GM21737 (cell line): ENCODE data around the gene FAM110A.
"Not testable (repeated sequence)": the region's sequence is repeated elsewhere in the genome, so short reads cannot be mapped to it uniquely, and the experiment has no call there.

ENCODE experiments used
- ATAC-seq: cut with Tn5 transposase; IDR thresholded peaks from one replicate; pipeline ENCODE4 v1.9.1; 2021; ENCODE audit warnings: mild to moderate bottlenecking, moderate library complexity; ENCODE audit not compliant: unreplicated experiment

The FAM110A gene

DNA sequence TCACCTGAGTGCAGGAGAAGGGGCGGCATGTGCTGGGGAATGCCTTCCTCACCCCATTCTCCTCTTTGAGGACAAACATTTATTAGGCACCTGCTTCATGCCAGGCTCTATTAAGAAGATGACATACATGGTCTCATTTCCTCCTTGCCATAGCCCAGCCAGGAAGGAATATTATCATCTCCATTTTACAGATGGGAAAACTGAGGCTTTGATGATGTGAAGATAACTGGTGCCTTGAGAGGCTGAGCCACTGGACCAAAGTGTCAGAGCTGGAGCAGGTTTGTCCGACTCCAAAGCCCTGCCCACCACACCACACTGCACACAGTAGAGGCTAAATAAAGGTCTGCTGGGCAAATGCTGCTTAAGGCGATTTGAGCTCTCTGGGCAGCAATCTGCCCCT is 37.2 kb downstream of the FAM110A start:
- no peak for ATAC-seq

DNA sequence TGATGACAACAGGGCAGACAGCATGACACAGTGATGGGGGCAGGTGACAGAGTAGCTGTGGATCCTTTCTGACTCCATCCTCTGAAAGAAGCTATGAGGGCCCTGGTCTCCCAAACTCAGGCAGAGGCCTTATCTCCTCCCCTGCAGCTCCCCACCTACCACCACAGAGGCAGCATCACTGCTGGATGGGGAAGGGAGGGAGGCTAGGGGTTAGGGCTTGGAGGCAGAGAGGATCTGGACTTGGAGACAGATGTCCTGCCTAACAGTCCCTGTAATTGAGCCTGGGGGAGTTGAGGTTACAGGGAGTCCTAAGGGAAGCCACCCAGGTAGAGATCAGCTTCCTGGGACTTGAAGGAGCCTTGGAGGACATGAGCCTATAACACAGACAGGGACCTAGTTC is 37.9 kb downstream of the FAM110A start:
- no peak for ATAC-seq

DNA sequence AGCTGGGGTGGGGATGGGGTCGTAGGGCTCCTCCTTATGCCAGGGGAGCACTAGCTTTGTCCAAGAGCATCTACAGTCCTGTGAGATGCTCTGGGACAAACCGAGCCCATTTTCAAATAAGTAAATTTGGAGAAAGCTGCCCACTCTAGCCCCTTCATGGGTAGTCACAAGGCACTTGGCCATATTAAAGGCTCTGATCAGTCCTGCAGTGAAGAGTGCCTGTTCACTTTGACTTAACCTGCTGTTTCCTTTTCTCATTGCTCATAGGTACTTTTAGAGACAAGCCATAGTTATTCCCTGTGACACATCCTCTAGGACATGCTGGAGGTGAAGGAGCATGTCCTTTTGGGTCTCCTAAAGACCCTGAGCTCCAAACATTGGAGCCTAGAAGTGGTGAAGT is 38.4 kb downstream of the FAM110A start:
- no peak for ATAC-seq

DNA sequence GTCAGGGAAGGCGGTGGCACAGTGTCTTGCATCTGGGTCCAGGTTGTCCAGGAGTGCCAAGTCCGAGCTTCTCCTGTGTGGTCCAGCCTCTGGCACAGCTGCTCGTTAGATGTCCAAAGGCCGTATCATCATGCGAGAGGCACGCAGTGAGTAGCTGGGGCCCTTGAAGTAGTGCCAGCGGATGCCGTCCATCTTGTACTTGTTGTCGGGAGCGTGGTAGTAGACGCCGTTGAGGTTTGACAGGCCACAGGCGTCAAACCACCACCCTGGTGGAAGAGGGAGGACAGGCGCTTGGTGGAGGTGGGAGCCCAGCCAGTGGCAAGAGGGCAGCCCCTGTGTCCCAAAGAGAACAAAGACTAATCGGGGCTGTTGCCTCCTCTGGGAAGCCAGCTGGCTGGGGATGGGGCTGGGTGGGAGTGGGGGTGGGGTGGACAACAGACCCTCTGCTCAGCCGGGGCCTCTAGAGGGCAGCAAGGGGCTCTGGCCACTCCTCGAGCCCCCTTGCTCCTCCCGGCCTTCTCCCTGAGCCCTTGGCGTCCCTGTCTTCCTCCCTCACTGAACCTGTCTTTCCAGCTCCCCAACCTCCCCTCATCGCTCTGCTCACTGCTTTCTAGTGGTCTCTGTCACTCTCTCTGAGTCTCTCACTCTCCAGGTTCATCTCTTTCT is 39.5 kb downstream of the FAM110A start:
- ATAC-seq: no peak

DNA sequence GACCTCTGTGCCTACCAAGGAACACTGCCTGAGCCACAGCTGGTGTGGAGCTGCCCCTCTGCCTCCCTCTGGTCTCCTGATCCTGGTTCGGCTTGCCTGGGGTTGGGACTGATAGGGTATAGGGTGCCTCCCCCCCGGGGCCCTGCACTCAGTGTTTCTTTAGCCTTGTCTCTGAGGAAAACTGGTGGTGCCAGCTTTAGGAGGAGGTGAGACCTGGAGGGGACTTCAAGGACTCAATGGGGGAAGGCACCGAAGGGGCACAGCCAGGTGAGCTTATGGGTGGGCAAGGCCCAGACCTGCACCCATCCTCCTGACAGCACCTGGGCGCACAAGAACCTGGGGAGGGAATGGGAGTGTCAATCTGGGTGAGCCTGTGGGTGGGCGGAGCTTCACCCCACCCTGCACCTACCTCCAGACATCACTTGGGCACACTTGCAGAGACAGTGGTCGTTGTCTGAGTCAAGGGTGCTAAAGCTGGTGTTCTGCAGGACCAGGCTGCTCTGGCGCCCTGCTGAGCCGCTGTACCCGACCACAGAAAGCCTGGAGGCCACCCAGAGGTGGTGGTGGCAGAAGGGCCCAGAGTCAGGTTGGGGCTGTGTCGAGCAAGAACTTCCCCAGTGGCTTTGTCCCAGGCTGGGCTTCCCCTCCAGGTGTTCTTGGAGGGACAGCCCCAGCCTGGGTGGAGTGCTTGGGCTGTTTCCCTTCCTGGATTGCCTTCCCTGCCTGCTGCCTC is 40.5 kb downstream of the FAM110A start:
- ATAC-seq: no peak

DNA sequence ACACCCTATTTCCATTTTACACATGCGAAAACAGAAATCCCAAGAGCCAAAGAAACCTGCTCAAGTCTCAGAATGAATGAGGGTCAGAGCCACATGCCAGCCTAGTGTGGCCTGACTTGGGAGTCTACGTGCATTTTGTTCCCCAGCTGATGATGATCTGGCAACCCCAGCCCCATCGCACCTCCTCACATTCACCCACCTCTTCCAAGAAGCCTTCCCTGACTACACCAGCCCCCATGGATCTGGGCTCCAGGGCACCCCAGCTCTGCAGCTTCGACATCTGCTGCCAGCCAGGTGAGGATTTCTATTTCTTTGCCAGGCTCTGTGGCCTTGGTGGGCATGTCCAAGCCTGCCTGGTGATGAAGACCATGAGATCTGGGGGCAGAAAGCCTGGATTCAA is 41.6 kb downstream of the FAM110A start:
- ATAC-seq: no peak

DNA sequence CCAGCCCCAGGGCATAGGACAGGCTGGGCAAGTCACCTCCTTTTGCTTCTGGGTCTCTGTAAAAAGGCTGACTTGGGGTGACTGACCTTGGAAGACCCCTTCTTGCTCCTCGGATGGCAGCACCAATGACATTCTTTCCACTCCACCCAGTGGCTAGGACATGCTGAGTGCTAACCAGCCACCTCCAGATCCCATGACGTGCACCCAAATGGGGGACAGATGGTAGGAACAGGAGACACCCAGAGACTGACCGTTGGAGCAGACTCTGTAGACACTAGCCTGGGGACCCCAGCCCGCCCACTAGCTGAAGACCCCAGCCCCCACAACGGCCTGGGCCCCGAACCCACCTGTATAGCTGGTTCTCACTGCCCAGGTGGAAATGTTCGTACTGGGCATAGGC is 44.3 kb downstream of the FAM110A start:
- ATAC-seq: no peak

DNA sequence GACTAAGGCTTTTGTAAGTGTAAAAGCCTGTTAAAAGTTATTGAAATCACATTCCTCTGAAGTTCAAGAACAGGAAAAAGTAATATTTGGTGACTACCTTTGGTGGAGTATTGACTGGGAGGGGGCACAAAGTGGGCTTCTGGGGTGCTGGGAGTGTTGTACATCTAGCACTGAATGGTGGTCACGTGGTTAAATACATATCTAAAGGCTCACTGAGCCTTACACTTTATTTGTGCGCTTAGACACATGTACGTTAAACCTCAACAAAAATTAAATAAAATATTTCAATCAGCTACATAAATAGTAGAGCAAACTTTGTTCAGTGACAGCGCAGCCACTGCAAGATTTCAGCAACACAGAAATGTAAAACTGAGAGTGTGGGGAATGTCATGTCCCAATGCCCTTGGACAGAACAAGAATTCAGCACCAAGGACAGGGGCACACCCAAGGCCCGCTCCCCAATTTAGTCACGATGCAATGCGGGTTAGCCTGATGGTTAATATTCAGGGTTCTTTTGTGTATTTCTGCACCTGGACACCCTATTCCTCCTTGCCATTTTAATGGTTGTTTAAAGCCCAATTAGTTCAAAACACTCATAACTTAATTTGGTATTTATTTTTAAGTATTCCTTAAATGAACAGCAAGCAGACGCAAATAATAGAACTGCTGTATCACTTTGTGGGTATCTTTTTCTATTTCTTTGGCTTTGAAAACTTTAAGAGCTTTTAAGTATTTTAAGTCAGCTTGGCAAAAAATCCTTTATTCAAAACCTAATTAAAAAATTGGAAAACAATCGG is 45.2 kb downstream of the FAM110A start:
- ATAC-seq: no peak

DNA sequence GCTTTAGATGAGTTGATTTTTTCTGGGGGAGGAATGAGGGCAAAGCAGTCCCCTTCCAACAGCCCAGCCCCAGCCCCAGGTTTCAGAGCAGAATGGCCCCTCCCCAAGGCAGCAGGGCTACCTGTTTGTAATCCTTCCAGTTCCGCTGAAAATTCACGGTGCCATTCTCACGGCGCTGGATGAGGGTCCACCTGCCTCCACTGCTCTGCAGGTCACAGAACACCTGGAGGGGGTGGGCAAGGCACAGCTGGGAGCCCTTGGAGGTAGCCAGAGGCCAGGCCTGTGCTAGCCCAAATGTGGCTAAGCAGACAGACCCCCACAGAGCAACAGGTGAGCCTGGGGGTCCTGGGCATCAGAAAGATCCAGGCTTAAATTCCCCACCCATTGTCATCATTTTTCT is 46.1 kb downstream of the FAM110A start:
- no peak for ATAC-seq

DNA sequence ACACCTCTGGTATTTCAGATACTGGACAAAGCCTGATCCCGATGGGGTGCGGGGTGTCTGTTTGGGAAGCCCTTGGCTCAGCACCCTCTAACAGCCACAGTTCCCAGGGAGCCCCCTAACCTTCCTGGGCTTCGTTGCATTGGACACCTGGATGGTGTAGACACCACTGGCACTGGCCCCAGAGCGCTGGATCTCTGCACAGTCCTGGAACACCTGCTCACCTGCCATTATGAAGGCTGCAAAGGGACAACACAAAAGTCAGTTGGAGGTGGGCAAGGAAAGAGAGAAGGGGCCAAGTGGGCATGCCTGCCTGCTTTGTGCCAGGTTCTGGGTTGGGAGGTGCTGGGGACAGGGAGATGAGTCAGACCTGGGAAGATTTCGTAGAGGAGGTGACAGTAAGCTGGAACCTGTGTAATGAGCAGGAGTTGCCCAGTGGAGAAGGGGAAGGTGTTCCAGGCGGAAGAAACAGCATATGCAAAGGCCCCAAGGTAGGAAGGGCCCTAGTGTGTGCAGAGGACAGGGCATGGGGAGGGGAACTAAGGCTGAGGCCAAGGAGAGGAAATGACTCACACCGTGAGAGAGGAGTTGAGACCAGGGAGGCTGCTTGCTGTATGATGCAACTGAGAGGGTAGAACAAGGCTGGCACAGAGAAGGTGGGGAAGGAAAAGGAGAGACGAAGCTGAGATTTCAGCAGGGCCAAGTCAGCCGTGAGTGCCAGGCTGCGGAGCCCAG is 47.7 kb downstream of the FAM110A start:
- ATAC-seq: no peak

DNA sequence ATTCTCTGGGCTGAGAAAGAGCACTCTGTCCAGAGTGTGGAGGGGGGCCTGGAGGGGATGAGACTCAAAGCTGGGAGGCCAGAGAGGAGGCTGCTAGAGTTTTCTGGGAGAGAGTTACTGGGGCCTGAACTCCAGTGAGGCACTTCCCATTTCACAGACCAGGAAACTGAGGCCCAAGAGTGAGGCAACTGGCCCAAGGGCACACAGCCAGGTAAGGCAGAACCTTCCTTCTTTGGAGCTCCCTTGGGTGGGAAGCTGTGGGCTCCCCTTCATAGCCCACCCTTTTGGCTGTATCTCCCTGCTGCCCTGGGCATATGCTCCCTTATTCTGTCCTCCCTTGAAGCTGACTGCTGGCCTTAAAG is 48.2 kb downstream of the FAM110A start:
- no peak for ATAC-seq

DNA sequence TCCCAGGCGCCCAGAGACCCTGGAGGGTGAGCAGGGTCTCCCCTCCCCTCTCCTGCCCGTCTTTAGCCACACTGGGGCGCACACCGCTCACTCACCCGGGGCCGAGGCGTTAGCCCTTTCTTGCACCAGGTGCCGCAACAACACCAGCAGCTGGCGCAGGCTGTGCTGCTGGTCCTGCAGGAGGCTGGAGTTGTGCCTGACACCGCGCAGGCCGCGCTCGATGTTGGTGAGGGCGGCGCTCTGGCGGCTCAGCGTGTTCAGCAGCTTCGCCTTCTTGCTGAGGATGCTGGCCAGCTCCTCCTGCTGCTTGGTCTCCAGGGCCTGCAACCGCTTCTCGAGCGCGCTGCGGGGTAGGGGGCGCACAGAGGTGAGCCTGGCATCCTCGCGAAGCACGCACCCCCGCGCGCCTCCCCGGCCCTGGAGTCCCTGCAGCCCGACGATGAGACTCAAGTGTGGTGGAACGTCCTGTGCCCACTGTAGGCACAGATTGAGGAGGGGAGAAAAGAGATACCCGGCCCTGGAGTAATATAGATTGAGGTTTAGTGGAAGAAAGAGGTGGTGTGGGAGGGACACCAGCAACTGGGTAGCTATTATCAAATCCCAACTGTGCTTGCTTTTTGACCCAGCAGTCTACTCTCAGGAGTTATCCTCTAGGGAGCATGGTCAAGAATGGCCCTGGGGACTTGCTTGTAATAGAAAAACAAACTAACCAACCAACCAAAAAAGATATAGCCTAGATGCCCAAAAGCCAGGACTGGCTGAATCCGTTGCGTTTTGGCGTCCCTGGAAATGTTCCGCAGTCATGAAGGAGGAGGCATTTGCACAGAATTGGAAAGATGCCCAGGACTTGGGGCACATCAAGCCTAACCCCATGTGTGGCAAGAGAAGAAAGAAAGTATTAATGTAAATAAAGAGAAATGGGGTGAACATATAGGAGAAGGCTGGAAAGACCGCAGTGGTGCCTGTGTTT is 51.8 kb downstream of the FAM110A start:
- ATAC-seq: no peak

DNA sequence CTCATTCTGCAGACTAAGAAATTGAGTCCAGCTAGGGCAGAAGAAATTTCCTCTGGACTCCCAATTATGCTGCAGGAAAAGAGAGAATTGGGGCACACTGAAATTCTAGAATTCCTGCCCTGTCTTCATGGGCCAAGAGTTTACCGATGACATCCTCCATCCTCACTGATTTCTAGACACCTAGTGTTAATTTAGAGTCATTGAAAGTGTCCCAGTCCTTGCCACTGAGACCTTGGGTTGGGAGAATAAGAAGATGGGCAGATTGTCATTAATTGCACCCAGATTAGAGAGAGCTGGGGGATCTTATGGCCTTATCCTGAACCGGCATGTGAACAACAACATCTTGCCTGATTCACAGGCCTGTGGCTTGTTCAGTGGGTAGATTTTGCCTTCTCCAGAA is 53.6 kb downstream of the FAM110A start:
- ATAC-seq: no peak

DNA sequence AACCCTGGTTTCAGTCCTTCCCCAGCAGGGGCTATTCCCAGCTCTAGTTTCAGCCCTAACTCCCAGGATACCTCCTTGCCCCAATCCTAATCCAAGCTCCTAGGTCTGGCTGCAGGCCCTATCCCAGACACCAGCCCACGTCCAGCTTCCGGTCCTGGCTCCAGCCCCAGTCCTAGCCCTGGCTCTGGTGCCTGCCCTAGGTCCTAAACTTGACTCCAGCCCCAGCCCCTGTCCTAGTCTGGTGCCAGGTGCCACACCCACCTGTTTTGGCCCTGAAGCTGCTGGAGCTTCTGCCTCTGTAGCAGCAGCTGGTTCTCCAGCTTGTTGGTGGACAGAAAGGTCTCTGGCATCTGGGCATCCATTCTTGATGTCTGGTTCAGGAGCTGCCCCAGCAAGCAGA is 54.5 kb downstream of the FAM110A start:
- no peak for ATAC-seq

DNA sequence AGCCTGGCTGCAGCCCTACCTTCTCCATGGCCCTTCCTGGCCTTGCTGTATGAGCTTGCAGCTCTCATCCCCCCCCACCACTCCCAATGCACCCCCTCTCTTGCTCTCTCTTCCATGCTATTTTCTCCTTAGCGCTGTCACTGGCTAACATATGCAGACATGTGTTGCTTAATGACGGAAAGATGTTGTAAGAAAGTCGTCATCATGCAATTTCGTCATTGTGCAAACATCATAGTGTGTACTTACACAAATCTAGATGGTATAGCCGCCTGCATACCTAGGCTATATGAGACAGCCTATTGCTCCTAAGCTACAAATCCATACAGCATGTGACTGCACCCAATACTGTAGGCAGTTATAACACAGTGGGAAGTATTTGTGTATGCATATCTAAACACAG is 55.6 kb downstream of the FAM110A start:
- ATAC-seq: no peak

DNA sequence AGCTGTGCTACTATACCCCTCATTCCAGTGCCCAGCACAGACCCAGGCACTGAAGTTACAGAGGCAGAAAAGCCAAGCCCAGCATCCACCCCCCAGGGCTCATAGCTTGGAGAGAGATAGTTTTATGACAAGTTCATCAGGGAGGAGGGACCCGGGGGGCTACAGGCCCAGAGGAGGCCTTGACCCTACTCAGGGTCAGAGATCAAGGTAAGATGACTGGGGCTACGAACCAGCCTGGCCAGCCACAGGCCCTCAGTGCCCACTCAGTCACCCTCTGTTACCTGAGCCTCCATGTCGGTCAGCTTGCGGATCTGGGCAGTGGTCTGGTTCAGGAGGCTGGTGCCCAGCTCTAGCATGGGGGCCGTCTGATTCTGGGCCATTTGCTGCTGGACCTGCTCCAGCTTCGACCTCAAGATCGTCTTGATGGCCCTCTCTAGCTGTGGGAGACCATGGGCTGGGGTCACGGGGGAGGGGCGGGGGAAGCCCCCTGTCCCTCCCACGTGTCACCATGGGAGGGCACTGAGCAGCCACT is 56.5 kb downstream of the FAM110A start:
- ATAC-seq: no peak

DNA sequence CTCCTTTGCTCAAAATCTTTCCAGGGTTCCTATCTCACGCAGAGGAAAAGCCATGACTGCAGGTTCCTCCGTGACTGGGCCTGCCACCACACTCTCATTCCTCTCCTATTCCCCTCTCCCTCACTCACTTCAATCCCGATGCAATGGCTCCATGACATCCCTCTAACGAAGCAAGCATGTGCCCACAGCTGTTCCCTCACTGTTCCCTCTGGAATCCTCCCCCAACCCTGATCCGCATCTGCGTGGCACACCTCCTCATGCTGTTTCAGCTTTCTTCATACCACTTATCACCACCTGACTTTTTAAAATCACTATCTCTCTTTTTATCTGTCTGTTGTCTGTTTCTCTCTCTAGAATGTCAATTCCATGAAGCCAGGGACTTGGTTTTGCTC is 57.1 kb downstream of the FAM110A start:
- ATAC-seq: no peak

DNA sequence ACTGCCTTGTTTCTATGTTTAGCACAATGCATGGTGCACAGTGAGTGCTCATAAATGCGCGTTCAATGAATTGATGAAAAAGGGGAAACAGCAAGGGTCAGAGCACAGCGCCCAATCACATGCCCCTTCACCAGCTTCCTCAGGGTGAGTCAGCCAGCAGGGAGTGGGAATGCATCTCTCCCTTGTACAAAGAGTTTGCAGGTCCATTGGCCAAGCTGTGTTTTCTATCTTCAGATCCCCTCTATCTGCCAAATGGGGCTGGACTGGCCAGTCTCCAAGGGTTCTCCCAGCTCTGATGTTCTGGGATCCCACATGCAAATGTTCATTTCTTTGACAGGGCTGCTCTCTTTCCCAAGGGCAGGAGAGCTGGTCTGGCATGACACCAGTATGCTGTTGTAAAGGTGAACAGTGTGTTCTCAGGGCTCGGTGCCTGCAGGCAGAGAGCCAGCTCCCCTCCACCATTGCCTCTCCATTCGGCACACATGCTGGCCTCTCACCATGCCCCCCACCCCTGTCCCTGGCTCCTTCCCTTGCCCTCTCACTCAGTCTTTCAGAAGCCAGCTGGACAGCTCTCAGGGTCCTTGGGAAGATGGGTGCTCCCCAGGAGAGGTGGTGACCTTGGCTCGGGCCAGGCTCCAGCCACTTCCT is 57.7 kb downstream of the FAM110A start:
- ATAC-seq: no peak

DNA sequence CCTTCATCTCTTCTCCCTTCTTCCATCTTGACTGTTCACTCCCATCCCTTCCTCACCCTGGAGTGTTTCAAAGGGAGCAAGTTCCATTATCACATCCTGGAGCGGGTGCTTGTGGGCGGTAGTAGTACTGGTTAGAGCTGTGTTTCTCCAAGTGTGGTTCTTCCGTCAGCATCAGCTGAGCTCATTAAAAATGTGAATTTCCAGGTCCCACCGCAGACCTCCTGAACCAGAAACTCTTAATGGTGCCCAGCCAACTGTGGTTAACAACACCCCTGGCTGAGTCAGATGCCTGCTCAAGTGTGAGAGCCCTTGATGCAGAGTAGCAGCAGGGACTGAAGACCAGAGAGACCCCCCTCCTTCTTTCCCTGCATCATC is 58.2 kb downstream of the FAM110A start:
- no peak for ATAC-seq

DNA sequence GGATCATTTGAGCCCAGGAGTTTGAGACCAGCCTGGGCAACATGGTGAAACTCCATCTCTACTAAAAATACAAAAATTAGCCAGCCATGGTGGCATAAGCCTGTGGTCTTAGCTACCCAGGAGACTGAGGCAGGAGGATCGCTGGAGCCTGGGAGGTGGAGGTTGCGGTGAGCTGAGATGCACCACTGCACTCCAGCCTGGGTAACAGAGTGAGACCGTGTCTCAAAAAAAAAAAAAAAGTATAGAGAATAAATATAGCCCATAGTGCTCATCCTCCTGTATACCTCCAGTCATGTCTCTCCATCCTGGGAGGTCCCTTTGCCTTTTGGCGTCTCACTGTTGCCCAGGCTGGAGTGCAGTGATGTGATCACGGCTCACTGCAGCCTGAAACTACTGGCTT is 58.9 kb downstream of the FAM110A start:
- not testable (repeated sequence) for ATAC-seq
